ENCODE measurements around the gene KIF18A. TPM values are rescaled to one million over a fixed set of nuclear protein-coding genes. Genes with fewer than 3 reads are reported as not detected.
"Not testable (repeated sequence)": the region's sequence is repeated elsewhere in the genome, so short reads cannot be mapped to it uniquely, and the experiment has no call there.

Gene KIF18A
- total RNA-seq, 4 donors from 2014 or later: 2.9 to 6.6 (median 4.2) TPM

GRCh38 chr11:28142724-28143123 lies 34.8 kb upstream of the KIF18A start:
- no peak for DNase-seq (ENCODE audit: low spot score in 2 of 2)
- H3K4me3 ChIP-seq: no peak overlapping the region
- peaks cover 9% of the 10 kb centered on the region for H3K9me3 ChIP-seq
- H3K27ac ChIP-seq: no peak overlapping the region
- TF ChIP-seq EP300 (IDR thresholded peaks at IDR 0.05) (no peak), POLR2AphosphoS5 (IDR thresholded peaks at IDR 0.05) (no peak), POLR2A (IDR thresholded peaks at IDR 0.05) (no peak), CTCF (IDR thresholded peaks at IDR 0.05) (no peak)
- H3K36me3 ChIP-seq: peaks cover 16% of the 10 kb centered on the region
- 93% methylated on average over 1 of the region's 1 CpG for WGBS
- no peaks in the 10 kb centered on the region for H3K27me3 ChIP-seq
- H3K4me1 ChIP-seq: peaks cover 3% of the 10 kb centered on the region

- Histone ChIP-seq H3K4me1 (no peaks in the 10 kb centered on the region), H3K27ac (no peak overlapping the region), H3K36me3 (peaks cover 16% of the 10 kb centered on the region), H3K27me3 (no peaks in the 10 kb centered on the region), H3K9me3 (peaks cover 9% of the 10 kb centered on the region), H3K4me3 (no peak overlapping the region)
- no peak for DNase-seq (ENCODE audit: low spot score in 2 of 2)
- WGBS: 91% methylated on average over 9 of the region's 9 CpGs
- TF ChIP-seq POLR2A (IDR thresholded peaks at IDR 0.05): no peak
- TF ChIP-seq EP300 (IDR thresholded peaks at IDR 0.05): no peak
- TF ChIP-seq CTCF (IDR thresholded peaks at IDR 0.05): no peak
- no peak for TF ChIP-seq POLR2AphosphoS5 (IDR thresholded peaks at IDR 0.05)
These were observed 32.9 kb upstream of the KIF18A start for GRCh38 chr11:28140689-28141455.

- WGBS: 99% methylated on average over 5 of the region's 5 CpGs
These were observed 32.0 kb upstream of the KIF18A start for GRCh38 chr11:28139841-28140415.

GRCh38 chr11:28137832-28138231 lies 29.9 kb upstream of the KIF18A start:
- no peak for DNase-seq (ENCODE audit: low spot score in 2 of 2)
- WGBS: 90% methylated on average over 1 of the region's 1 CpG
- Histone ChIP-seq H3K4me1 (no peaks in the 10 kb centered on the region), H3K36me3 (peaks cover 32% of the 10 kb centered on the region), H3K27me3 (no peaks in the 10 kb centered on the region), H3K9me3 (peaks cover 9% of the 10 kb centered on the region), H3K27ac (no peak overlapping the region), H3K4me3 (no peak overlapping the region)
- TF ChIP-seq CTCF (IDR thresholded peaks at IDR 0.05) (no peak), POLR2A (IDR thresholded peaks at IDR 0.05) (no peak), POLR2AphosphoS5 (IDR thresholded peaks at IDR 0.05) (no peak), EP300 (IDR thresholded peaks at IDR 0.05) (no peak)

More at GRCh38 chr11:28139841-28140415, 32.0 kb upstream of the KIF18A start:
- no peak for TF ChIP-seq CTCF (IDR thresholded peaks at IDR 0.05)
- no peak for TF ChIP-seq POLR2AphosphoS5 (IDR thresholded peaks at IDR 0.05)
- TF ChIP-seq POLR2A (IDR thresholded peaks at IDR 0.05): no peak
- no peak for TF ChIP-seq EP300 (IDR thresholded peaks at IDR 0.05)
- Histone ChIP-seq H3K27me3 (no peaks in the 10 kb centered on the region), H3K27ac (no peak overlapping the region), H3K4me1 (no peaks in the 10 kb centered on the region), H3K9me3 (peaks cover 9% of the 10 kb centered on the region), H3K36me3 (peaks cover 26% of the 10 kb centered on the region), H3K4me3 (no peak overlapping the region)
- DNase-seq (ENCODE audit: low spot score in 2 of 2): no peak

GRCh38 chr11:28137366-28137765 lies 29.4 kb upstream of the KIF18A start:
- Histone ChIP-seq H3K9me3 (peaks cover 9% of the 10 kb centered on the region), H3K4me1 (no peaks in the 10 kb centered on the region), H3K27me3 (no peaks in the 10 kb centered on the region), H3K4me3 (no peak overlapping the region), H3K36me3 (peaks cover 32% of the 10 kb centered on the region), H3K27ac (no peak overlapping the region)
- 98% methylated on average over 3 of the region's 3 CpGs for WGBS
- no peak for DNase-seq (ENCODE audit: low spot score in 2 of 2)
- no peak for TF ChIP-seq POLR2AphosphoS5 (IDR thresholded peaks at IDR 0.05)
- TF ChIP-seq POLR2A (IDR thresholded peaks at IDR 0.05): no peak
- no peak for TF ChIP-seq EP300 (IDR thresholded peaks at IDR 0.05)

GRCh38 chr11:28136157-28136556 lies 28.2 kb upstream of the KIF18A start:
- 95% methylated on average over 4 of the region's 4 CpGs for WGBS
- DNase-seq (ENCODE audit: low spot score in 2 of 2); H3K27me3 ChIP-seq; H3K4me1 ChIP-seq; H3K4me3 ChIP-seq; H3K9me3 ChIP-seq; H3K27ac ChIP-seq: not testable (repeated sequence)
- peaks cover 32% of the 10 kb centered on the region for H3K36me3 ChIP-seq
